NCI-H526 treated with DMSO at 0.1 percent for 48 hours (cell line): Measurements from ENCODE around the gene TBC1D8B.

ENCODE experiments used
- DNase-seq: peaks from one replicate; lab custom pipeline; 2025; lab: John Stamatoyannopoulos, UW

The TBC1D8B gene

GRCh38 chrX:106898462-106898861 lies 96.0 kb downstream of the TBC1D8B start:
- DNase-seq: peak; percentile 19

- no peak for DNase-seq
Observed at GRCh38 chrX:106899276-106899675, 96.8 kb downstream of the TBC1D8B start.

DNA sequence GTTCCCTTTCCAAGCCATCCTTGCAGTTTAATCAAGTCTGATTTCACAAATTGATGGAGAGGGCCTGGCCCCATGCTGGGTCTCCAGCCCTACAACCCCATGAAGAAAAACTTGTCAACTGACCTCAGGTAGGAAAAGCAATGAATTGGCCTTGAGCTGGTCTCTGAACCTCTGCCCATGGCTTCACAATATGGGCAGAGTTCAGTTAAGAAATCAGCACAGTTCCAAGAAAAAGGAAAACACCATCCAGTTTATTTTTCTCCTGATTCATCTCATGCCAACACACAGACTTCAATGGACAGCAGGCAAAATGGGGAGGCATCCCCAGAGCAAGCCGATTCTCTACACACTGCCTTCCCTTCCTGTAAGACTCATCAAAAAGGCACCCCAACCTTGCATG lies 97.4 kb downstream of the TBC1D8B start:
- DNase-seq: no peak

- DNase-seq: no peak
Observed at GRCh38 chrX:106901341-106901740, 98.9 kb downstream of the TBC1D8B start.

- DNase-seq: no peak
Observed at GRCh38 chrX:106901781-106902219, 99.3 kb downstream of the TBC1D8B start.

DNA sequence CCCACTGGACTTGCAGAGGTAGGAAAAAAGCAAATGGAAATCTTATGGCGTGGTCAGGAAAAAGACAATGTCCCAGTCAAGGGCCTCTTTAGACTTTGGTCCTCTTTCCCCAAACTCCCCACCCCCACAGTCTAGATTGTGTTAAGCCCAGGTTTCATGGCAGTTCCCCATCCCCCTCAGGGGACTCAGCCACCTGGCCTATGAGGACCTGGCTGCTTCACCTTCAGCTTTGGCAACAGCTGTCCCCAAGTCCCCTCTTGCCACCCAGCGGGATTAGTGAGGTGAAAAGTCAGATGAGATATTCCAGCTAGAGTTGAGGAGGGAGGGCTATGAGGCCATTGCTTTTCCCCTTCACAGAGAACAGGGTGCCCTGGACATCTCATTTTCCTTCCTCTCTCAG lies 100.2 kb downstream of the TBC1D8B start:
- no peak for DNase-seq

DNA sequence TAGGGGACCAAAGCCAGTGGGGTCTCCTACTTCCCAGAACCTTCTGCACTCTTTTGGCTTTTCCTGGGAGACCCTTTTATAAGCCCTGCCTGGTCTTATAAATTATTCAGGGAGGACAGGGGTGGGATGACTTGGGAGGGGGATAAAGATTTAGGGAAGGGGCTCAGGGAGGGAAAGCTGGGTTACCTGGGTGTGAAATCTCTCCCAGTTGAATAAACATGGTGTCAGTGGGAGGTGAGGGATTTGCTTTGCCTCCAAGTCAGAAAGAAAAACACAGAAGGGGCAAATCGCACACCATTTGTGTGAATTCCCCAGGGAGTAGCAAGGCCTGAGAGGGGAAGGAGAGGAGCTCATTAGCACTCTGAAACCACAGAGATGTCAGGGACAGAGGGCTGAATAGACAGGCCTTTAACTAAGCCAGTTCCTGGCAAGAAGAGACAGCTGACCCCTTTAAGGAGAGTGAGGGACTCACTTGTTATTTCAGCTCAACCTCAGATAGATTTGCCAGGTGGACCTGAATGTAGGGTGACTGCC lies 100.9 kb downstream of the TBC1D8B start, which contains the start of gene RIPPLY1:
TSS of gene RIPPLY1 (minus strand) at position 51 of the 534 bp plus-strand sequence. CDS start 54 bp downstream, outside the sequence.
- DNase-seq: no peak

- no peak for DNase-seq
Observed at GRCh38 chrX:106903856-106904528, 101.5 kb downstream of the TBC1D8B start.

- no peak for DNase-seq
Observed at GRCh38 chrX:106905064-106905708, 102.7 kb downstream of the TBC1D8B start.

DNA sequence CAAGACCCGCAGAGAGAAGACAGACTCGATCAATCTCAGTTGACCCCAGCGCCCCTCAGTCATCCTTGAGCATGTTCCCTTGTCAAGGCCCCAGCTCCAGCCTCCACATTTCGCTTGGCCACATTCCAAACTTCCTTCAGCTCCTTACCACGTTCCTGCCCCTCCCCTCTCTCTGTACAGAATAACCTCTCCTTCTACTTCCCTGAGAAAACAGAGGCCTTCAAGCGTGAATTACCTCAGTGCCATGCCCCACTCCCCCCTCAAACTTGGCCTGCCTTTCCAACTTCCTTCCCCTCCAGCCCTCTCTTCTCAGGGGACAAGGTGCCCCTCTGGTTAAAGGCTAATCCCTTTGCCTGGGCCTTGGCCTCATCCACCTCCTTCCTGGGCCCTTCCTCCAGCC lies 103.9 kb downstream of the TBC1D8B start:
- DNase-seq: no peak

- DNase-seq: no peak
Observed at GRCh38 chrX:106912864-106913263, 110.4 kb downstream of the TBC1D8B start.

DNA sequence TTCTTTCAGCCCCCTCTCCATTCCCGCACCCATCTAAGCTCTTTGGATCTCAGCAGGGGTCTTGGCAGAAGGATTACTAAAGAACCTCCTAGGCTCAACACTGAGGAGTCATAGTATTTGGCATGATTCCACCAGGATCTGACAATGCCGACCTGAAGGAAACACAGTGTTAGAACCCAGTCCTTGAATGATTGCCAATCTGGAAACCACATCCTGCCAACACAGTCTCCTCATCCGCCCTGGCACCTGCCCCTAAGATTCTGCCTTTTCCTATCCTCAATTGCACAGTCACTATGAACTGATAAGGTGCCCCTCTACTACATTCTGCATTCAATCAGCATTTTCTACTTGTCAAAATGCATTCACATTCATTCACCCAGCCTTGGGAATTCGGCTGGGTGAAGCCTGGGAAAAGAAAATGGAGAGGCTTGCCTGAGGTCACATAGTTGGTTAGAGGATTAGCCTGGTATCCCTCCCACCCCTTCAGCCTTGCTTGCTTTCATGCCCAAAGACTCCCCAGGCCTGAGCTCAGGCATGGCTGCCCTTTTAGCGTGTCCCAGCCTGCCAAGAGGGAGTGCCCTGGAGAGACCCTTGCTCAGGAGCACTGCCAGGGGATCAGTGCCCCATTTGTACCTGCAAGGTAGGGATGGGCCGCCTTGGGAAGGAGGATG lies 115.5 kb downstream of the TBC1D8B start:
- DNase-seq: no peak

- DNase-seq: no peak
Observed at GRCh38 chrX:106919932-106920452, 117.5 kb downstream of the TBC1D8B start, which contains the start of gene CLDN2. CLDN2 (plus strand) TSS chrX:106920402; CDS start chrX:106928229, 7,827 bp downstream.

- no peak for DNase-seq
Observed at GRCh38 chrX:106921637-106922036, 119.2 kb downstream of the TBC1D8B start.
